H1 (cell line): ENCODE data around the gene MYF5. TPM values are rescaled to one million over a fixed set of nuclear protein-coding genes. Genes with fewer than 3 reads are reported as not detected.

Experiments
- CTCF ChIA-PET: fragments of 300-600 bp; sonication (Branson Sonifier 250); formaldehyde crosslinking; loops from one replicate; lab custom pipeline; 2021; ENCODE audit not compliant: partially characterized antibody; lab: Charles Lee
- POLR2A ChIA-PET: fragments of 300-600 bp; sonication (Branson Sonifier 250); formaldehyde crosslinking; loops from one replicate; lab custom pipeline; 2021; ENCODE audit warnings: inconsistent platforms; ENCODE audit not compliant: partially characterized antibody; lab: Charles Lee
- DNase-seq, 2 experiments: peaks; one replicate each; pipeline versions ENCODE4 v3.0.0 to v3.0.0-alpha.2; 2010 to 2022; ENCODE audit warnings: low spot score in 2 of 2, low read depth in 1 of 2, mixed read lengths in 1 of 2
- FAIRE-seq: peaks from 2 replicates; lab custom pipeline; 2011; peaks lifted over from hg19 to GRCh38; lab: Jason Lieb, UNC
- H2AFZ ChIP-seq: 2 replicates; pipeline ENCODE4 v1.8.1; 2012; ENCODE audit warnings: low read length, inconsistent platforms
- H2AK5ac ChIP-seq: 2 replicates; pipeline ENCODE4 v1.6.1; 2013; ENCODE audit warnings: low read depth, low read length
- H2BK120ac ChIP-seq: replicated peaks from 2 replicates; pipeline ENCODE3; 2013; ENCODE audit warnings: low read depth, low read length, inconsistent platforms
- H2BK12ac ChIP-seq: 2 replicates; pipeline ENCODE4 v1.6.1; 2013; ENCODE audit warnings: low read depth, low read length
- H2BK15ac ChIP-seq: 2 replicates; pipeline ENCODE4 v1.6.1; 2013; ENCODE audit warnings: low read length
- H2BK20ac ChIP-seq: 2 replicates; pipeline ENCODE4 v1.6.1; 2013; ENCODE audit warnings: low read length
- H2BK5ac ChIP-seq: 2 replicates; pipeline ENCODE4 v1.6.1; 2013; ENCODE audit warnings: low read depth, low read length
- H3K14ac ChIP-seq: 2 replicates; pipeline ENCODE4 v1.6.1; 2013; ENCODE audit warnings: inconsistent platforms; ENCODE audit not compliant: insufficient read length
- H3K18ac ChIP-seq: 2 replicates; pipeline ENCODE4 v1.6.1; 2013; ENCODE audit warnings: low read length; ENCODE audit errors: extremely low read depth
- H3K23ac ChIP-seq: 2 replicates; pipeline ENCODE4 v1.6.1; 2013; ENCODE audit warnings: inconsistent platforms; ENCODE audit not compliant: insufficient read length
- H3K23me2 ChIP-seq: 2 replicates; pipeline ENCODE4 v1.6.1; 2013; ENCODE audit warnings: low read depth, low read length
- H3K27ac ChIP-seq: 2 replicates; pipeline ENCODE4 v1.6.1; 2011; ENCODE audit warnings: low read depth, low read length, inconsistent platforms
- H3K27me3 ChIP-seq, 4 experiments: replicated peaks in 1 of 4; 1 replicate in 1 of 4; 2 replicates in 3 of 4; pipeline versions ENCODE4 v1.6.1 to v1.8.1; 2011 to 2013; ENCODE audit warnings: low read length in 3 of 4, mild to moderate bottlenecking in 3 of 4, inconsistent platforms in 2 of 4, mixed read lengths in 2 of 4, moderate library complexity in 1 of 4; ENCODE audit not compliant: control insufficient read depth in 3 of 4, insufficient read depth in 3 of 4; ENCODE audit errors: extremely low read depth in 1 of 4
- H3K36me3 ChIP-seq, 4 experiments: 2 replicates each; pipeline versions ENCODE4 v1.6.1 to v1.8.1; 2011 to 2013; ENCODE audit warnings: mild to moderate bottlenecking in 4 of 4, low read length in 3 of 4, moderate library complexity in 2 of 4, control low read depth in 1 of 4, inconsistent platforms in 1 of 4; ENCODE audit not compliant: insufficient read depth in 4 of 4, control insufficient read depth in 2 of 4
- H3K4ac ChIP-seq: replicated peaks from 2 replicates; pipeline ENCODE3; 2013; ENCODE audit warnings: low read length, low read depth, mixed read lengths, inconsistent platforms; ENCODE audit not compliant: insufficient read length
- H3K4me1 ChIP-seq, 4 experiments: replicated peaks in 1 of 4; 1 replicate in 1 of 4; 2 replicates in 3 of 4; pipeline versions ENCODE4 v1.6.1 to v1.8.1; 2011 to 2013; ENCODE audit warnings: low read length in 3 of 4, inconsistent platforms in 2 of 4, mixed read lengths in 1 of 4; ENCODE audit not compliant: insufficient read depth in 4 of 4, control insufficient read depth in 3 of 4
- H3K4me2 ChIP-seq, 2 experiments: 2 replicates each; pipeline versions ENCODE4 v1.6.1 to v1.8.1; 2011 to 2013; ENCODE audit warnings: low read depth in 2 of 2, low read length in 2 of 2, control low read depth in 1 of 2, inconsistent platforms in 1 of 2, mild to moderate bottlenecking in 1 of 2; ENCODE audit not compliant: insufficient read depth in 1 of 2
- H3K4me3 ChIP-seq, 4 experiments: fragments of 200-600, 300-600 bp in 1 of 4; sonication (generic), shearing (Covaris generic), sonication (Bioruptor Twin) in 1 of 4; 2 replicates each; pipeline versions ENCODE4 v1.5.1 to v1.8.1; 2011 to 2016; ENCODE audit warnings: low read length in 4 of 4, low read depth in 3 of 4, control low read depth in 2 of 4, inconsistent platforms in 2 of 4, mild to moderate bottlenecking in 2 of 4, mixed read lengths in 1 of 4, moderate library complexity in 1 of 4; ENCODE audit not compliant: insufficient read depth in 2 of 4; ENCODE audit errors: extremely low read depth in 1 of 4
- H3K56ac ChIP-seq: replicated peaks from 2 replicates; pipeline ENCODE3; 2013; ENCODE audit warnings: low read depth, mild to moderate bottlenecking, mixed read lengths, low read length, inconsistent platforms; ENCODE audit not compliant: insufficient read length
- H3K79me1 ChIP-seq: 2 replicates; pipeline ENCODE4 v1.6.1; 2013; ENCODE audit warnings: low read depth, low read length, control low read depth
- H3K79me2 ChIP-seq, 2 experiments: 2 replicates each; pipeline versions ENCODE4 v1.6.1 to v1.8.1; 2012 to 2013; ENCODE audit warnings: low read length in 2 of 2, mild to moderate bottlenecking in 2 of 2, inconsistent platforms in 1 of 2; ENCODE audit not compliant: insufficient read depth in 2 of 2, control insufficient read depth in 1 of 2
- H3K9ac ChIP-seq, 4 experiments: replicated peaks in 1 of 4; 1 replicate in 1 of 4; 2 replicates in 3 of 4; pipeline versions ENCODE4 v1.6.1 to v1.8.1; 2011 to 2013; ENCODE audit warnings: low read depth in 3 of 4, low read length in 3 of 4, control low read depth in 2 of 4, mild to moderate bottlenecking in 2 of 4, moderate library complexity in 2 of 4, inconsistent platforms in 1 of 4; ENCODE audit errors: extremely low read depth in 1 of 4
- H3K9me3 ChIP-seq, 2 experiments: 2 replicates each; pipeline versions ENCODE4 v1.6.1 to v1.8.1; 2012 to 2013; ENCODE audit warnings: mild to moderate bottlenecking in 2 of 2, moderate library complexity in 2 of 2, control low read depth in 1 of 2, inconsistent platforms in 1 of 2, low read depth in 1 of 2, low read length in 1 of 2, mixed read lengths in 1 of 2; ENCODE audit not compliant: insufficient read depth in 2 of 2
- H4K20me1 ChIP-seq, 2 experiments: replicated peaks in 1 of 2; 2 replicates each; pipeline versions ENCODE3 to v1.8.1; 2011 to 2013; ENCODE audit warnings: inconsistent platforms in 2 of 2, low read length in 2 of 2, mild to moderate bottlenecking in 1 of 2; ENCODE audit not compliant: insufficient read depth in 2 of 2, control insufficient read depth in 1 of 2
- H4K5ac ChIP-seq: 2 replicates; pipeline ENCODE4 v1.6.1; 2013; ENCODE audit warnings: low read length, low read depth, mixed read lengths, inconsistent platforms; ENCODE audit not compliant: insufficient read length
- H4K8ac ChIP-seq: 2 replicates; pipeline ENCODE4 v1.8.0; 2013; ENCODE audit warnings: mild to moderate bottlenecking, moderate library complexity, low read length, inconsistent platforms; ENCODE audit not compliant: insufficient read depth; ENCODE audit errors: extremely low read depth
- H4K91ac ChIP-seq: replicated peaks from 2 replicates; pipeline ENCODE3; 2013; ENCODE audit warnings: low read length, mixed read lengths, inconsistent platforms; ENCODE audit not compliant: insufficient read length
- ATF2 ChIP-seq: IDR thresholded peaks from 2 replicates; pipeline ENCODE4 v1.6.1; 2012; ENCODE audit warnings: low read length, inconsistent platforms
- ATF3 ChIP-seq: IDR thresholded peaks from 2 replicates; pipeline ENCODE4 v1.6.1; 2011; ENCODE audit warnings: low read depth, mild to moderate bottlenecking, low read length; ENCODE audit not compliant: insufficient read depth
- CHD1 ChIP-seq: IDR thresholded peaks from 2 replicates; pipeline ENCODE4 v1.6.1; 2012; ENCODE audit warnings: low read depth, low read length, improper control_type of control experiment
- EZH2 ChIP-seq: fragments of 200-600 bp; sonication (generic); IDR thresholded peaks from 2 replicates; pipeline ENCODE4 v1.7.1; 2012; ENCODE audit warnings: low read depth, mild to moderate bottlenecking, moderate library complexity, low read length, inconsistent platforms; ENCODE audit not compliant: severe bottlenecking
- GTF2F1 ChIP-seq: IDR thresholded peaks from 2 replicates; pipeline ENCODE4 v1.6.1; 2012; ENCODE audit warnings: low read depth, low read length, improper control_type of control experiment, borderline replicate concordance
- NANOG ChIP-seq: IDR thresholded peaks from 2 replicates; pipeline ENCODE4 v1.6.1; 2011; ENCODE audit warnings: low read length, low read depth, mild to moderate bottlenecking, inconsistent platforms; ENCODE audit not compliant: insufficient read depth, poor library complexity, severe bottlenecking
- NRF1 ChIP-seq: IDR thresholded peaks from 2 replicates; pipeline ENCODE4 v1.6.1; 2011; ENCODE audit warnings: mild to moderate bottlenecking, low read depth, low read length, improper control_type of control experiment
- RXRA ChIP-seq: IDR thresholded peaks from 2 replicates; pipeline ENCODE4 v1.6.1; 2011; ENCODE audit warnings: low read depth, mild to moderate bottlenecking, low read length, moderate library complexity; ENCODE audit not compliant: insufficient read depth
- SIX5 ChIP-seq: IDR thresholded peaks from 2 replicates; pipeline ENCODE4 v1.6.1; 2011; ENCODE audit warnings: mild to moderate bottlenecking, low read depth, low read length
- SRF ChIP-seq: IDR thresholded peaks from 2 replicates; pipeline ENCODE4 v1.6.1; 2011; ENCODE audit warnings: mild to moderate bottlenecking, low read depth, low read length, moderate library complexity
- TAF1 ChIP-seq: IDR thresholded peaks from 2 replicates; pipeline ENCODE4 v1.6.1; 2011; ENCODE audit warnings: mild to moderate bottlenecking, low read depth, low read length
- TAF7 ChIP-seq: optimal IDR thresholded peaks from 2 replicates; pipeline ENCODE3; 2011; ENCODE audit warnings: low read depth, mild to moderate bottlenecking, inconsistent platforms, low read length, moderate library complexity, borderline replicate concordance
- WGBS, 2 experiments: shearing (Covaris generic) in 1 of 2; methylation state at CpG; one replicate each; pipeline versions ENCODE4 v1.1.6 to v1.1.7; 2013 to 2015; ENCODE audit warnings: low lambda C conversion rate in 2 of 2, mixed read lengths in 2 of 2, inconsistent platforms in 1 of 2, low coverage in 1 of 2, missing lambda C conversion rate in 1 of 2; ENCODE audit not compliant: insufficient replicate concordance in 2 of 2, insufficient coverage in 1 of 2, insufficient read length in 1 of 2; ENCODE audit errors: extremely low coverage in 1 of 2, missing lambda C conversion rate in 1 of 2; 5-methylcytosine and 5-hydroxymethylcytosine counted together
- polyA plus RNA-seq, 7 experiments: library from polyadenylated mRNA; depleted of rRNA in 3 of 7; stranded (reverse) in 5 of 7; unstranded in 2 of 7; fragments of >200 nt in 5 of 7; fragments of 200-250 nt in 2 of 7; gene quantifications; 1 replicate in 5 of 7; 2 replicates in 1 of 7; 4 replicates in 1 of 7; pipeline versions ENCODE4 v1.2.1 to v1.2.3, GENCODE V29; 2011 to 2013; ENCODE audit warnings: missing spikeins in 2 of 7, mixed read lengths in 2 of 7
- total RNA-seq: library from RNA; stranded (reverse); fragmentation: NEBNext Ultra II Directional; extraction: Animal tissue kit (Norgen Biotek cat#: 25700); gene quantifications from 2 replicates; pipeline ENCODE4 v1.2.1, GENCODE V29; 2021

MYF5 gene
- total and polyA plus RNA-seq, 2 of the 8 experiments (the other 6 are each of a cell fraction or from before 2014, with no cell fraction given), result 0.09 TPM; not detected in 1

GRCh38 chr12:80711866-80712265, 4.8 kb upstream of the MYF5 start:
- H3K27ac ChIP-seq, result no peak overlapping the region
- H3K4ac ChIP-seq, result no peak overlapping the region
- peaks cover 24 to 49% (median 45%) of the 10 kb centered on the region in 4 experiments for H3K27me3 ChIP-seq
- H3K79me1 ChIP-seq, result no peaks in the 10 kb centered on the region
- H3K4me2 ChIP-seq, result no peak overlapping the region
- H4K91ac ChIP-seq, result no peak overlapping the region
- H2AFZ ChIP-seq, result no peak overlapping the region
- no peak overlapping the region for H2BK15ac ChIP-seq
- ChIA-PET CTCF (interaction anchor here (0.6 to 2.6 kb wide), 5 partner anchors 28 to 298 kb away, joined by 3 to 10 read pairs (median 4); no protein-coding TSS in a partner anchor), POLR2A (no interaction called here)
- H2BK5ac ChIP-seq, result no peak overlapping the region
- no peak overlapping the region for H2AK5ac ChIP-seq
- no peak overlapping the region for H4K5ac ChIP-seq
- H3K23ac ChIP-seq, result no peak overlapping the region
- no peaks in the 10 kb centered on the region for H3K36me3 ChIP-seq
- no peak overlapping the region for H4K8ac ChIP-seq
- FAIRE-seq, result no peak
- H3K4me1 ChIP-seq, result peaks cover 14 to 38% (median 29%) of the 10 kb centered on the region in 4 experiments
- H2BK120ac ChIP-seq, result no peak overlapping the region
- no peaks in the 10 kb centered on the region for H3K79me2 ChIP-seq
- no peaks in the 10 kb centered on the region for H3K9me3 ChIP-seq
- no peak overlapping the region for H2BK20ac ChIP-seq
- no peak overlapping the region for H3K56ac ChIP-seq
- no peak overlapping the region for H2BK12ac ChIP-seq
- no peak overlapping the region for H3K4me3 ChIP-seq
- no peak for DNase-seq
- H3K23me2 ChIP-seq, result peaks cover 14% of the 10 kb centered on the region
- WGBS, 2 experiments, result 84% methylated on average over 1 of the region's 1 CpG; no CpG with 5 or more reads in 1 of the 2 experiments
- no peak overlapping the region for H3K9ac ChIP-seq
- H4K20me1 ChIP-seq, result peaks cover 0 to 2% of the 10 kb centered on the region in 2 experiments
- H3K14ac ChIP-seq, result no peak overlapping the region
- H3K18ac ChIP-seq, result no peak overlapping the region
- TF ChIP-seq NANOG, result no peak
- no peak for TF ChIP-seq ATF3
- TF ChIP-seq NRF1, result no peak
- TF ChIP-seq EZH2, result no peak
- no peak for TF ChIP-seq SIX5
- no peak for TF ChIP-seq GTF2F1
- TF ChIP-seq ATF2, result no peak
- TF ChIP-seq SRF, result no peak
- TF ChIP-seq RXRA, result no peak
- TF ChIP-seq TAF1, result no peak
- no peak for TF ChIP-seq TAF7
- TF ChIP-seq CHD1, result no peak
